Stimulated activated CD4-positive, alpha-beta T cell treated with anti-CD3 and anti-CD28 coated beads, TNF-alpha, amount 100 ng/mL, for 48 hours (primary cell): ENCODE measurements around the gene ZBTB21.
"Not testable (repeated sequence)": the region's sequence is repeated elsewhere in the genome, so short reads cannot be mapped to it uniquely, and the experiment has no call there.

Experiments used
- DNase-seq, 3 donors: peaks; one replicate each; pipeline ENCODE4 v3.0.0-alpha.2; 2020; ENCODE audit warnings: low read depth in 3 of 3

ZBTB21 gene

DNA sequence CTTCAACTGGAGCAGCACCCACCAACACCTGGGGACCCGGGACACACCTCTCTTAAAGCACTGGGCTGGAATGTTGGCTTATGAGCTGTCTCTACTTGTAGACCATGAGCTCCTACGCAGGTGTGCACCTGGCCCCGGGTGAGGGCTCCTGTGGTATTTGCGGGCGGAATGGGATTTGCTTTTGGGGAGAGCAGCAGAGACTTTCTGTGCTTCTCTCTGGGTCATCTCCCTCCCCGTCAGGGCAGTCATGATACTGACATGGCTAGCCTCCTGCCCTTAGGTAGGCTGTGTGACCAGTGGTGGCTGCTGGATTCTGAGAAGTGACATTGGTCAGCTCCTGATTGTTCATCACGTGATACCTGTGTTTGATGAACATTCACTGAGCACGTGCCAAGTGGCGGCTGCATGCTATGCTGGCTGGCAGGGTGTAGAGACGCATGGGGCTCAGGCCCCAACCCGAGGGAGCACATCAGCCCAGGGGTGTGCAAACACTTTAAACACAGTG is 9.0 kb upstream of the ZBTB21 start:
- DNase-seq = no peak

DNA sequence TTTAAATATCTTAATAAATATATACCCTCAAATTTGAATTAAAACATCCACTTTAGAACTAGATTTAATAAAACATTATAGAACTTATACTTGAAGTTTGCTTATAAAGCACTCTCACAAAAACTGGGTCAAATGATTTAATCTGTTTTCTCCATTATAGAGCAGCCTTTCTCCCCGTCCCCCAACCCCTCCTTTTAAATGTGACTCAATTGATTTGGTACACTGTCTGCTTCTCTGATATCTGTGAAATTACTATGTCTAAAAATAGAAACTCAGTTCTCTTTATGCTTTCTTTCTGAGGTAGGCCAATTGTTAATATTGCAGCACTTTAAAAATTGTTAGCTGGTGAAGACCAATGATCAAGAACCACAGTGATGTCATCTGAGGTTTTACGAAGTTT is 6.9 kb upstream of the ZBTB21 start:
- DNase-seq = no peak

DNA sequence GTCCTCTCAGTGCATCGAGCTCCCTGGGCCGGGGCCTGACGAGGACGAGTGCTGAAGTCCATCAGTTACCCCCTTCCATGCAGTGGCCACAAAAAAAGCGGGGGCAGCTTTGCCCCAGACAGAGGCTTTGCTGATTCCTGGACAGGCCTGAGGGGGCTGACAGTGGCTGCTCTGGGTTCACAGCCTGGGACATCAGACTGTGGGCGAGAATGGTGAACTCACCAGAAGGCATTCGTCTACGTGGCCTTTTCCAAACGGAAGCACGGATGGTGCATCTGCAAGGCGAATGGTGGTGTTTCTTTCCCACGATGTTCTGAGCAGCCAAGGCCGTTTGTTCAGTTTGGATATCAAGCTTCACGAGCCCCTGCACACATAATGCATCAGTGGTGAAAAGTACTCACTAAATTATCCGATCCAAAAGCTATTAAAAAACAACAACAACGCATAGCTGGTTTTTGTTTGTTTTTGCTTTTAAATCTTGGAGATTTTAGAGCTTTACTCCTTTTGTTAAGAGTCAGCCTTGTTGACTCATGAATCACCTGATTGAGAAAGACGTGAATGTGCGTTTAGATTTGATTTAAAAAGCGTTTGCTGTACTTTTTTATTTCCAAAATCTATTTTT is 6.3 kb upstream of the ZBTB21 start:
- DNase-seq = no peak

DNA sequence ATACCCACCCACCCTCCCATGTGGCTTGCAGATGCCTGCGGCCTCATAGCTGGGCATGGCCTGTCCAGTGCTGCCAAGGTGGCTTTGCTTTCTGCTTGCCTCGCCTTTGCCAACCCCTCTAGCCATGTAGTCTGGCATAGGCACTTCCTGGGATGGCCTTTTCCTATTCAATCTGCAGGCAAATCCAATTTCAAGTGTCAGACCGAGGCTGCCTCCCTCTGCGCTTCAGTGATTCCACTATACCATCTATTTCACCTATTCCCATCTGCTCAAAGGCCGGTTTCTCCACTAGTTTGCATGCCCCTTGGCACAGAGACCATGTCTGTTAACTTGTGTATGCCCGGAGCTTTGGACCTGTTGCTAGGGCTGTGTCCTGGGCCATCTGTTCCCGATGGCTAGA is 3.8 kb upstream of the ZBTB21 start:
- DNase-seq = no peak

DNA sequence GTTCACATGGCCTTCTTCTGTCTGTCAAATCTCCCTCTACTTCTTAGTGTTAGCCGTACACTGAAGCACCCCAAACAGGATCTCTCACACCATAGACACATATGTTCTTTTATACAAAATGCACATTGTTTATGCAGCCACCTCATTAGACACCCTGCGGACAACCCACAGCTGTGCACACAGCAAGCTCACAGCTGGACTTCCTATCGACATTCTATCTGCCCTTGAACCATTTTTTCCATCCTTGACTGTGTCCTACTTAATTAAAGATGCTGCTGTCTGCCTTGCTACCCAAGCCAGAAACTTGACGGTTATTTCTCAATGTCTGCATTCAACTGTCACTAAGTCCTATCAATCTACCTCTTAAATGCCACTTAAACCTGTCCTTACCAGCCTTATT is 3.2 kb upstream of the ZBTB21 start:
- DNase-seq = no peak

DNA sequence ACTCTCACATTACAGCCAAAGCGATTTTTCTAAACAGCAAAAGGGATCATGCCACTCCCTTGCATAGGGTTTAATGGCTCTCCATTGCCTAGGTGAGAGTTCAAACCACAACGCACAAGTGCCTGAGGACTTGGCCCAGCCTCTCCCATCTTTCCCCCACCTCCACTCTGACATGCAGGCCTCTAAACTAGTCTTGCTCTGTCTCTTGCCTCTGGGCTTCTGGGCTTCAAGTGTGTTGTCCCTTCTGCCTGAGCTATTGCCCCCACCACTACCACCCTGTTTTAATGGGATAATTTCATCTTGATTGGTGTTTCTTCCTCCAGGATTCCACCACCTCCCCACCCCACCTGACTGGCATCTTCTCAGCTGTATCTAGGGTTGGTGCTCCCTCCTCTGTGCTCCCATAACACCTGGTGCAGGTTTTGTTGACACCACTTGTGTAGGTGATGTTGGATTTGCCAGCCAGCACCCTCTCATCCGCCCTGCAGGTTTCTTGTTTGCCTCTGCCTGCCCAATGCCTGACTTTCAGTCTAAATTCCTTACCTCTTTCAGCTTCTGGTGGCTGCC is 2.7 kb upstream of the ZBTB21 start:
- no peak for DNase-seq

DNA sequence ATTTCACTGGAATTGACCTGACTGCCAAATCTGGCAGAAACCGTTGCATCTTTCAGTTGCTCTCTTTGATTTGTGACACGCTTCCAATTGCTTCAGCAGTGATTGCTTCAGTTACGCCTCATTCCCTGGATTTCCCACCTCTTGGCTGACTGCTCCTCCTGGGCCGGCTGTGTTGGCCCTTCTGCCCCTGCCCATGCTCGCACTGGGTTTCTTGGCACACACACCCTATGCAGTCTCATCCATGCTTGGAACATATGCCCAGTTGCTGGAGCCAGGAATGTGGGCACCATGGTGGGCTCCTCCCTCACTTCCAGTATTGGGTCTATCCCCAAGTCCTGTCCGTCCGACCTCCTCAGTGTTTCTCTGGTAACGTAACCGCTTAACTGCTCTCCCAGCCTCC is 2.2 kb upstream of the ZBTB21 start:
- DNase-seq = no peak

DNA sequence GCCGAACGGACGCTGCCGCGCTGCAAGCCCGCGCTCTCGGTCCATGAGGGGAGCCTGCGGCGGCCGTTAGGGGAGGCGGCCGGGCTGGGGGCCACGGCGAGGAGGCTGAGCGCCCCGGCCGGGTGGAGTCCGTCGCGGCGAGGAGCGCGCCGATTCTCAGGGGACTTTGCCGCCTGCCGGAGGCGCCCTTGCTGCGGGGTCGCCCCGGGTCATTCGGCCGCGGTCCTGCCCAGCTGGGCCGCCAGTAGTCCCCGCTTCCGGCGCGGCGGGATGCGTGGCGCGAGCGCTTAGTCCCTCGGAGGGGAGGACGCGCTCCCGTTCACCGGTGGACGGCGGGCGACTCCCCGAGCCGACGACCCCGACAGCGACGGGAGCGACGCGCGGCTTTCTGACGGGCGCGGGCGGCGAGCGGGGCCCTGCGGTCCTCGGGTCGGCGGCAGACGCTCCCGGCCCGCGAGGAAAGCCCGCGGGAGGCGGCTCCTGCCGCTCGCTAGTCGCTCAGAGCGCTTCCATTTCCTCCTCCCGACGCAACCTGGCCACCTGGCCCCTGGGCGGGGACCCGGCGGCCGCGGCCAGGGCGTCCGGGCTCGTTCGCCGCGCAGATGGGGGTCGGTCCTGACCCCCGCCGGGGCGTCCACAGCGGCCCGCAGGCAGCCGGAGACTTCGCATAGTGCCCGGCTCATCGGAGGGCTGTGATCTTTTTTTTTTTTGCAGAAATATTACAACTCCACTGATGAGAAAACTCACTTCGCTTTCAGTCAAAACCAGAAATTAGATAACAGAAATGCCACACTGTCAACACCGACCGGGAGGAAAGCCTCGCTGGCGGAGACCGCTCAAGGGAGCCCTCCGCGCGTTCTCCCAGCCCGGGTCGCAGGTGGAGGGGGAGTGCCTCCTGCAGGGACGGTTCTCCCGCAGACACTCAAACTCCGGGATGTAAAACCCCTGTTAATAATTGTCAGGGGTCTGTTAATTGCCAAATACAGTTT is 641 bp upstream of the ZBTB21 start:
- peak in 1 of 3 donors; percentile 27 for DNase-seq

DNA sequence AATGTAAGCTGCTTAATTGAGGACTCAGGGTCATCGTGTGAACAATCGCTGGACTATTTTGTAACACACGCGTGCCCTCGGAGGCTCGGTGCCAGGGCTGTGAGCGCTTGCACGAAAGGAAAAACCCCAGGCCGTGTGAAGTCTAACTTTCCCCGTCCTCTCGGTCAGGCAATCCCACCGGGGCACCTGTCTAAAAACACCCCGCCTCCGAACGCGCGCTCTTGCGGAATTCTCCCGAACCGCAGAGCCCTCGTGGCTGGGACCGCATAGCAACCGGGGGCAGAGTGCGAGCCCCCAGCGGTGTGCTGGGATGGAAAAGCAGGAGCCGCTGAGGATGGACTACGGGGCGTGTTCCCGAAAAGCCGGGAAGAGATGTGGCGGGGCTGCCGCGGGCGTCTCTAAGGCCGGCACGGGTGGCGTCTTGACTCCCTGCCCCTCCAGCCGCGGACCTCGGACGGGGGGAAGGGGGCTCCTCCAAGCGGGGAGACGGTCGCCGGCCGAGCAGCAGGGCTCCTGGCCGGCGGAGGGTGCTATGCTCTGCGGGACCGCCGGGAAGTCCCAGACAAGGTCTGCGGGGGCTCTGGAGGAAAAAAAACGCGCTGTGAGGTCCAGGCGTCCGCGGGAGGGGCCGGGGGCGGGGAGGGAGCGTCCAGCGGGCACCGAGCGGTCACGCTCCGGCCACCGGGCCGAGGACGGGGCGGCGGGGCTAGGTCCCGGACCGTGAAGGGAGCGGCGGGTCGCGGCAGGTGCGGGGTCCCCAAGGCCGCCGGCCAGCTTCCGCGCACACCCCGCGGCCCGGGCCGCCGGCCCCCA is 936 bp downstream of the ZBTB21 start:
- DNase-seq = peak in 2 of 3 donors; percentile 27 to 32

DNA sequence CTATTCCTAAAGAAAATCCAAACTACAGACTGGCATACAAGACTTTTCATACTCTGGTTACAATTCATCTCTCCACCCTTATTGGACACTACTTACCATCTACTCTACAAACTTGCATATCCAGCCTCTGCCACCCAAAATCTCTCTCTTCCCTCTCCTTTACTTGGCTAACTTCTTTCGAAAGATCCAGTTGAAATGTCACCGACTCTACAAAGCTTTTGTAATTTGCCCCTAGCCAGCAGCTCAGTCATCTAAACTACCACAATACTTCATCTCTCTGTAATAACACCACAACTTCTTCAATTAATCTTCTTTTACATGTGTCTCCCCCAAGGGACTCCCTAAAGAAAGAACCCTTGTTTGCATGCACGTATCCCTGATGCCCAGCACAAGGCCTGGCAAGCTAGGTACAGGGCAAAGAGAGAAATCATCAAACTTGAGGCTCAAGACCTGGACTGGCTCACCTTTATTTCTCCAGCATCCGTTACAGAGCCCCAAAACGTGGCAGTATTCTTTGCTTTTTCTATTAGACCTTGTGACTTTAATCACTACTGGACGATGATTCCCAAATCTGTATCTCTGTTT is 2.7 kb downstream of the ZBTB21 start:
- DNase-seq = no peak

DNA sequence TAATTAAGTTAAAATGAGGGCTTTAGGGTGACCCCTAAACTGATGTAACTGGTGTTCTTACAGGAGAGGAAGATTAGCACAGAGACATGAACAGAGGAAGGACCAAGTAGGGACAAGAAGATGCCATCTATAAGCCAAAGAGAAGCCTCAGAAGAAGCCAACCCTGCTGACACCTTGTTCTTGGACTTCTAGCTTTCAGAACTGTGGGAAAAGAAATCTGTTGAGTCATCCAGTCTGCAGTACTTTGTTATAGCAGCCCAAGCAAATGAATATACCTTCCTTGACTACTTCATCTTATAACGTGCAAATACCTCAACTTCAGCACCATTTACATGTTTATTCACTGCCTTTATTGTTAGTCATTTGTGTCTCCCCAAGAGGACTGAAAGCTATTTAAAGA is 3.4 kb downstream of the ZBTB21 start:
- DNase-seq = no peak

DNA sequence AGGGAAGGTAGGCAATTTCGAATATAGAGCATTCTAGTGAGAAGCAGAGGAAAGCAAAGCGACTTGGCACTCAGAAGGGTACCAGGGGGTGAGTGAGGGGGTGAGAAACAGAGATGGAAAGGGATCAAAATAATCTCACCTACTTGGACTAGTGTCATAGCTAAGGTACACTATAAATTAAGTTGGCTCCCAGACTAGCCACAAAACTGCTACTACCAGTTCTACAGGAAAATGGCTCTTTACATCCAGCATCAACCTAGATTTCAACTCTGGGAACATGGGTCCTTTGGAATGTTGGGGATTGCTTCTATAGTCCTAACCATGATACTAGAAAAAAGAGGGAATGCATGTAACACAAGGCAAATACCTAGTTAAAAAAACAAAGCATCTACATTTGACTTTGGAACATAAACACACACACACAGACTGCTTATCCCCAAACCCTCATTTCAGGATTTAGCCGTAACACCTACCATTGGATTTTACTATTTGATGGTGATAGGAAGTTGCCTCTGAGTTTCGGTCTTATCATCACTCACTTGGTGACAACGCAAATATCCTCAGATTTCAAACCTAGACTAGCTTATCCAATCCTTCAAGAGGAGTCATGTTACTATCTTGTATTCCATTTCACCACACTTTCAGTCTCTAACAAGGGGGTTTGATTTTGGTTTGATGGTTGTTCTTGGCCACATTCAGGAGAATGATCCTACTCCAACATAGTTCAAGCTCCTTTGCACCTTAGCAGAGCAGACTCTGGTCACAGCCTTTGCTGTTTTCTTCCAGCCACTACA is 5.6 kb downstream of the ZBTB21 start:
- DNase-seq = no peak

DNA sequence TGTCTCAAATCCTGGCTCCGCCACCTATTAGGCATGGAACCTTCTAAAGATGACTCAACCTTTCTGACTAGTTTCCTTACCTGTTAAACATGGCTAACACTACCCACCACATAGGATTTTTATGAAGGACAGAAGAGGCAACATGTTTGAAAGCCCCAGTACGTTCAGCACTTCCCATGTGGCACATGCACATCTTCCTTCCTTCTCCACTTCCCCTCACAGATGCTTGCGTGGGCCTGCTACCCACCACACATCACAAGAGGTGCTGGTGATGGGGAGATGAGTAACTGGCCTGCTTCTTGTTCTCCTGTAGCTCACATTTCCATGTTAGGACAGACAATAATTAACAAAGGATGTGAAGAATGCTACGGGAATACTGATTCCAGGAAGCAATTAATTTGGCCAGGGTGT is 7.1 kb downstream of the ZBTB21 start:
- no peak for DNase-seq

DNA sequence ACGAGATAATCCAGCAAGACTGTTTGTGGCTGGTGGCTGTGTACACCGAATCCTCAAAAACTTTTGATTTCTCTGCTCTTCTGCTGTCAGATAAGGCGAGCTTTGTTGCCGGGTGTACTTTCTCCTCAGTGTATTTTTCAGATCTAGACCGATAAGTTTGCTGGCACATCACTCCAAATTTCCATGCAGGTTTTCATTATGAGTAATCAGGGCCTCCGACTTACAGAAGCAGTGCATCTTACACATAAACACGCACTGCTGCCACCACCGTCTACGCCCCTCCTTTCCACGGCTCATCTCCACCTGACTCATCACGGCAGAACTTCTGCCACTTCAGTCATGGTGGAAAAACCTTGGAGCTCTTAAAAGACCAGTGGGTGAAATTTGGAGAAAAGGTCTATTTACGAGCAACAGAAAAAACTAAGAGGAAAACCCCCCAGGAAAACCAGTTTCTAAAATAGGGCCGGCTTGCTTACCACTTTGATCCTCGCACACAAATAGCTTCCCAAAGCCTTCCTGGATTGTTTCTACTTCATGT is 7.7 kb downstream of the ZBTB21 start:
- DNase-seq = peak; percentile 64 to 80 (median 65)

DNA sequence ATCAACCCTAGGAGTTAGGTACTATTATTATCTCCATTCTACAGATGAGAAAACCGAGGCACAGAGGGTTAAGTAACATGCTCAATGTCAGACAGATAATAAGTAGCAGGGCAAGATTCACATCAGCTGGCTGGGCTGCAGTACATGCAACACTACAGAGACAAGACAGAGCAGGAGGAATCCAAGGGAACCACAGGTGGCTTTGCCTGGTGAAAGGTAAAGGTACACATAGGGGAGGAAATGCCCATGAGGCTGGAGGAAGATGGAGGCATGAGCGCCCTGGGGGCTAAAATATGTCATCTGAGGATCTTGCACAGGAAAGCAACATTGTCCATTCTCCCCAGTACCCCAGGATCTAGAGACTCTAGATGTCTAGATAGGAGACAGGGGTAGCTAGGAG is 8.4 kb downstream of the ZBTB21 start:
- no peak for DNase-seq

DNA sequence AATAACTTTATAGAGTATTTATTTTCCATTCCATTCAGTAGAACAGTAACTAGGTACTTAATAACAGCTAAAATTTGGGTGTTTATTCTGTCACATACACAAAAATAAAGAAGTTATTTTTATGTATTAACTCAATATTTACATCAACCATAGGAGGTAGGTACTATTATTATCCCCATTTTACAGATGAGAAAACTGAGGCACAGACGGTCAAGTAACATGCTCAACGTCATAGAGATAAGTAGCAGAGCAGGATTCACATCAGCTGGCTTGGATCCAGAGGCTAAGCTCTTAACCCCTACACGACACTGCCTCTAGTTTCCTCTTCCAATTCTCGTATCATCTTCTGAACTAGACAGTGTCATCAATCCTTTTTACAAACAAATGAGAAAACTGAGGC is 9.3 kb downstream of the ZBTB21 start:
- no peak for DNase-seq

DNA sequence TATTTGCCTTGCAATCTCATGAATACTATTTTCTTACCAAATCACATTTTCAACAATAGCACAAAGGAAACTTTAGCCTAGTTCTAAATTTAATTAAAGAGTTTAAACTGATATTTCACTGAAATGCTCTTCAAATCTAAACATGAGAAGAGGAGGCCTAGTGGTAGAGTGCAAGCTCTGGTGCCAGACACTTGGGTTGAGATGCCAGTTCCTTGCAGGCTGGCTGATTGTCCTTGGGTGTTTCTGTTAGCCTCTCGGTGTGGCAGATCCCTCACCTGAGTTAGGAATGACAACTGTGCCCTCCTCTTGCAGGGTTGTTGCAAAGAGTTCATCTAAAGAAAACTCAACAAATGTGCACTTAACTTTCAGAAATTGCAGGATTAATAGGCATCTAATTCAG is 12.5 kb downstream of the ZBTB21 start:
- DNase-seq = no peak

DNA sequence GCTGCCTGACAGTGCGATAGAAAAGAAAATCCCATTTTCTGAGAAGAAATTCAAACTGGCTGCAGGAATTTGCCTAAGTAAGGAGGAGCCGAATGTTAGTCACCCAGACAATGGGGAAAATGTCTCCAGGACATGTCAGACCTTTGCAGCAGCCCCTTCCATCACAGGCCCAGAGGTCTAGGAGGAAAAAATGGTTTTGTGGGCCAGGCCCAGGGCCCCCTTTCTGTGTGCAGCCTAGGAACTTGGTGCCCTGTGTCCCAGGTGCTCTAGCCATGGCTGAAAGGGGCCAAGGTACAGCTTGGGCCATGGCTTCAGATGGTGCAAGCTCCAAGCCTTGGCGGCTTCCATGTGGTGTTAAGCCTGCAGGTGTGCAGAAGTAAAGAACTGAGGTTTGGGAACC is 14.6 kb downstream of the ZBTB21 start:
- no peak for DNase-seq

DNA sequence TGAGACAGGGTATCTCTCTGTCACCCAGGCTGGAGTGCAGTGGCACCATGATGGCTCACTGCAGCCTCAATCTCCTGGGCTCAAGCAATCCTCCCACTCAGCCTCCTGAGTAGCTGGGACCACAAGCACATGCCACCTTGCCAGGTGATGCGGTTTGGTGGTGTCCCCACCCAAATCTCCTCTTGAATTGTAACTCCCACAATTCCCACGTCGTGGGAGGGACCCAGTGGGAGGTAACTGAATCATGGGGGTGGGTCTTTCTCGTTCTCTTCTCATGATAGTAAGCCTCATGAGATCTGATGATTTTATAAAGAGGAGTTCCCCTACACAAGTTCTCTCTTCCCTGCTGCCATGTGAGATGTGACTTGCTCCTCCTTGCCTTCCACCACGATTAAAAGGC is 15.5 kb downstream of the ZBTB21 start:
- not testable (repeated sequence) for DNase-seq

DNA sequence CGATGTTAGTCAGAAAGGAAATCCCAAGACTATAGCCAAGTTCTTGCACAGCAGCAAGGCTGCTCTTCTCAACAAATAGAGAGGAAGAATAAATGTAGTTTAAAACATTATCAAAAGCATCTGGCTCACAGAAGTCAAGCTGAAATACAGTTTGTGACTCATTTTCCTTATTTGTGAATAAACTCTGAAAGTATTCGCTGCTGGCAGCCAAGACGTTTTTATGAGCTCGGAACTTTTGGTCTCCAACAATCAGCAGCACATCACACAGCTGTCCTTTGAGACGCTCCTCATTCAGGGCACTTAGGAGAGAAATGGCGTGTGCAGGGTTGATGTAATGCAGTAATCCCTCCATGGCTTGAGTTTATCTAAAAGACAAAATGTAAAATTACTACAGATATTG is 16.4 kb downstream of the ZBTB21 start:
- DNase-seq = no peak
